Neural progenitor cell (in vitro differentiated cells): ENCODE measurements around the gene RAMP1.

Source experiments
- CTCF ChIP-seq: fragments of 200-600 bp; sonication (generic); IDR thresholded peaks from 2 replicates; pipeline ENCODE4 v1.5.1; 2017; ENCODE audit warnings: antibody characterized with exemption, mild to moderate bottlenecking
- EZH2 ChIP-seq: fragments of 200-600 bp; sonication (generic); IDR thresholded peaks from 2 replicates; pipeline ENCODE4 v1.6.1; 2017; ENCODE audit warnings: antibody characterized with exemption, mild to moderate bottlenecking, moderate library complexity

GRCh38 chr2:237877576-237878307, 18.3 kb downstream of the RAMP1 start:
- TF ChIP-seq CTCF: no peak
- no peak for TF ChIP-seq EZH2
